Esophagus muscularis mucosa (tissue), 3 donors: ENCODE results near the gene ABCC10.

Experiments
- POLR2A ChIP-seq: fragments of 450-650 bp; IDR thresholded peaks from one replicate; pipeline ENCODE4 v1.6.1; 2017; ENCODE audit warnings: antibody characterized with exemption, moderate library complexity, mild to moderate bottlenecking, low read depth
- POLR2AphosphoS5 ChIP-seq, 2 donors: sonication (generic); formaldehyde crosslinking; IDR thresholded peaks; one replicate each; pipeline ENCODE4 v1.6.1; 2017; ENCODE audit warnings: antibody characterized with exemption in 2 of 2
- TF ChIP-seq, protein P1 (sequence below), 3 experiments: fragments of 200-600 bp in 2 of 3; fragments of 450-650 bp in 1 of 3; sonication (generic) in 2 of 3; IDR thresholded peaks; one replicate each; pipeline ENCODE4 v1.5.1; 2017 to 2019; ENCODE audit warnings: antibody characterized with exemption in 3 of 3, mild to moderate bottlenecking in 2 of 3, moderate library complexity in 1 of 3

DNA sequence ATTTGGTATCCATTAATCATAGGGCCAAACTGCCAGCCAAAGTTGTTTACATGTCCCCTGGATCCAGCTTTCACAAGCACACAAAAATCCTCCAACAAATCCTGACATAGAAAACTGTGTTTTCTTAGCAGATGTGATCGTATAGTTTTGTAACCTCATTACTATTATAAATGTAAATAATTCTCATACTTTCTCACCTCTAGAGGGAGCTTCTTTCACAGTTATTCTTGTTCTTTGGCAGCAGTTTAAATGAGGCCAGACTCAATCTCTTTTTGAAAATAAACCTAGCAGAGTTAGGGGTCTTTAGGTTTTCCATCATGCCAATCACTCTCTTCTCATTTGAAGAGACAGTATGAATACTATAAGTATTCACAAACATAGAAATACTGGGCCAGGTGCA lies 40.8 kb upstream of the ABCC10 start:
- TF ChIP-seq, protein P1, sequence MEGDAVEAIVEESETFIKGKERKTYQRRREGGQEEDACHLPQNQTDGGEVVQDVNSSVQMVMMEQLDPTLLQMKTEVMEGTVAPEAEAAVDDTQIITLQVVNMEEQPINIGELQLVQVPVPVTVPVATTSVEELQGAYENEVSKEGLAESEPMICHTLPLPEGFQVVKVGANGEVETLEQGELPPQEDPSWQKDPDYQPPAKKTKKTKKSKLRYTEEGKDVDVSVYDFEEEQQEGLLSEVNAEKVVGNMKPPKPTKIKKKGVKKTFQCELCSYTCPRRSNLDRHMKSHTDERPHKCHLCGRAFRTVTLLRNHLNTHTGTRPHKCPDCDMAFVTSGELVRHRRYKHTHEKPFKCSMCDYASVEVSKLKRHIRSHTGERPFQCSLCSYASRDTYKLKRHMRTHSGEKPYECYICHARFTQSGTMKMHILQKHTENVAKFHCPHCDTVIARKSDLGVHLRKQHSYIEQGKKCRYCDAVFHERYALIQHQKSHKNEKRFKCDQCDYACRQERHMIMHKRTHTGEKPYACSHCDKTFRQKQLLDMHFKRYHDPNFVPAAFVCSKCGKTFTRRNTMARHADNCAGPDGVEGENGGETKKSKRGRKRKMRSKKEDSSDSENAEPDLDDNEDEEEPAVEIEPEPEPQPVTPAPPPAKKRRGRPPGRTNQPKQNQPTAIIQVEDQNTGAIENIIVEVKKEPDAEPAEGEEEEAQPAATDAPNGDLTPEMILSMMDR (IDR thresholded peaks at IDR 0.05): peak in 1 of 3 experiments; percentile 50
- TF ChIP-seq POLR2AphosphoS5 (IDR thresholded peaks at IDR 0.05) (no peak), POLR2A (no peak)
